Measurements from ENCODE around the gene ABCB6. TPM values are rescaled to one million over a fixed set of nuclear protein-coding genes. Genes with fewer than 3 reads are reported as not detected.
A peak's percentile ranks its signal among the peaks of the same experiment; 100 is the strongest.

The ABCB6 gene
- total RNA-seq, 1 experiment from 2014 or later = 68.6 TPM

DNA sequence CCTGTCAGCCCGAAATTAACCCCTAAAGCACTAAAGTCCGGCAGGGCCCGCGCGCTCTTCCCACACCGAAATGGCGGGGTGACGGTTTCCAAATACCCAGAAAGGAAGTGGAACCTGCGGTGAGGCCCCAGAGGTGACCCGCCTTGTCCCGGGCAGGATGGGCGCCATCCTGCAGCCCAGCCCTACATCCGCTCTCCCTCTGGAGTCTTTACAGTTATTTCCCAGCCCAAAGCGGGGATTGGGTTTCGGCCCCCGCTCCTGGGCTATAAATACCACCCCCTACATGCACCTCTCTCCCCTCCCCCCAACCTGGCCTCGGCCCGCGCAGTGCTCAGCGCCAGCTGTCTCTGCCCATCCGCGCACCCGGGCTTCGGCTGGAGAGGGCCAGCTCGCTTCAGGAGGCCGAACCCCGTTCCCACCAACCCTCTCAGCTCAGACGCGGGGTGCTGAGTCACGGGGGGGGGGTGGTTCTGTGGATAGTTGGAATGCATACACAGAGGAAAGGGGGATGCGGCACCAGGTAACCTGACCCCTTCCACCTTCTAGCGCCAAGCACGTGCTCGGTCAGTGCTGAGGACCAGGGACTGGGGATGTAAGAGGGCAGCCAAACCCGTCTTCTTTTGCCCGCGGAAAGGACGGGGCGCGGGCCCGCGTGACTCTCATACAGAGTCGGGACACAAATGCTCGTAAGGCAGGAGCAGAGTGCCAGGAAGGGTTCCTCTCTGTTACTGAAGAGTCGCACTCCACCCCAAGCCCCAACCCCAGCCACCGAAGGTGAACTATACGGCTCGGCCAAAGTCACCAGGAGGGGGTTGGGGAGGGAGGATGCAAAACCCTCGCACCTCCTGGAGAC lies 34.4 kb upstream of the ABCB6 start, which contains the start of gene TUBA4B:
TUBA4B (plus strand) TSS at position 344 of the 853 bp plus-strand sequence; CDS start at position 509, 165 bp downstream.
- H3K4me3 Mint-ChIP-seq (ENCODE audit: unreplicated experiment) = peak within 1 kb of the TSS; percentile 62
- no peaks in the 10 kb centered on the region for H3K9me3 ChIP-seq
- H3K4me1 ChIP-seq = peaks cover 28% of the 10 kb centered on the region
- peak within 1 kb of the TSS; percentile 48 for H3K4me3 ChIP-seq (ENCODE audit: low read depth, low read length)
- no peak within 1 kb of the TSS for H3K27ac Mint-ChIP-seq (ENCODE audit: unreplicated experiment)
- no peaks in the 10 kb centered on the region; the same call in 1 of the 2 replicates for H3K36me3 ChIP-seq (ENCODE audit: control insufficient read depth, insufficient read depth, low read length)
- POLR2A ChIA-PET = interaction anchor here (0.5 to 1.7 kb wide), 5 partner anchors 8 to 514 kb away, joined by 3 to 6 read pairs (median 3); partner anchors contain the start of genes ATG9A, CDK5R2, GLB1L and STK16
- peaks cover 8% of the 10 kb centered on the region for H3K36me3 Mint-ChIP-seq (ENCODE audit: insufficient read depth, unreplicated experiment)
- DNase-seq = no peak
- no peaks in the 10 kb centered on the region for H3K9me3 Mint-ChIP-seq (ENCODE audit: unreplicated experiment)
- CTCF ChIA-PET = interaction anchor here (0.5 to 3.3 kb wide), 5 partner anchors 21 to 135 kb away, joined by 4 to 22 read pairs (median 4); partner anchors contain the start of genes DNPEP and ZFAND2B
- peaks cover 36% of the 10 kb centered on the region for H3K4me1 Mint-ChIP-seq (ENCODE audit: low read depth, unreplicated experiment)
- BruUV-seq (replicated peaks) = TSS peak; percentile 58
- intact Hi-C loops (cut with micrococcal nuclease; ENCODE audit: unreplicated experiment) = no loop called here
- peaks cover 4% of the 10 kb centered on the region for H3K27me3 Mint-ChIP-seq (ENCODE audit: insufficient read depth, unreplicated experiment)
- TF ChIP-seq, protein P1, sequence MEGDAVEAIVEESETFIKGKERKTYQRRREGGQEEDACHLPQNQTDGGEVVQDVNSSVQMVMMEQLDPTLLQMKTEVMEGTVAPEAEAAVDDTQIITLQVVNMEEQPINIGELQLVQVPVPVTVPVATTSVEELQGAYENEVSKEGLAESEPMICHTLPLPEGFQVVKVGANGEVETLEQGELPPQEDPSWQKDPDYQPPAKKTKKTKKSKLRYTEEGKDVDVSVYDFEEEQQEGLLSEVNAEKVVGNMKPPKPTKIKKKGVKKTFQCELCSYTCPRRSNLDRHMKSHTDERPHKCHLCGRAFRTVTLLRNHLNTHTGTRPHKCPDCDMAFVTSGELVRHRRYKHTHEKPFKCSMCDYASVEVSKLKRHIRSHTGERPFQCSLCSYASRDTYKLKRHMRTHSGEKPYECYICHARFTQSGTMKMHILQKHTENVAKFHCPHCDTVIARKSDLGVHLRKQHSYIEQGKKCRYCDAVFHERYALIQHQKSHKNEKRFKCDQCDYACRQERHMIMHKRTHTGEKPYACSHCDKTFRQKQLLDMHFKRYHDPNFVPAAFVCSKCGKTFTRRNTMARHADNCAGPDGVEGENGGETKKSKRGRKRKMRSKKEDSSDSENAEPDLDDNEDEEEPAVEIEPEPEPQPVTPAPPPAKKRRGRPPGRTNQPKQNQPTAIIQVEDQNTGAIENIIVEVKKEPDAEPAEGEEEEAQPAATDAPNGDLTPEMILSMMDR (IDR thresholded peaks at IDR 0.05; ENCODE audit: insufficient read depth in 1 of 2, low read depth in 1 of 2, low read length in 1 of 2, severe bottlenecking in 1 of 2, unreplicated experiment in 1 of 2) = no peak
- H3K27me3 ChIP-seq (replicated peaks; ENCODE audit: control insufficient read depth, insufficient read depth, low read length) = no peaks in the 10 kb centered on the region

DNA sequence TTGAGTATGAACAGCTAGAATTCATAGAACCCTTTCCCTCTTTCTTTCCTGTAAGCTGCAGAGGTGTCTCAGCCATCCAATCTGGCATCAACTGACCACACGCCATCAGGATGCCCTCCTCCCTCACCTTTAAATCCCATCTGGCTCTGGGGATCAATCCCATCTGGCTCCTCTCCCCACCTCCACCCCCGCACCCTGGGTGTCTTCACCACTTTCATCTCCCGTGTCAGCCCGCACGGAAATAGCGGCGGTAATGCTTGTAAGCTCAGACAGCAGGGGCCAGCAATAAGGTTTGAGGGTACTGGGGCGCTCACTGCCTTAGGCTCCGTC lies 33.8 kb upstream of the ABCB6 start:
- H3K9me3 ChIP-seq = no peaks in the 10 kb centered on the region
- Mint-ChIP-seq H3K27me3 (ENCODE audit: insufficient read depth, unreplicated experiment) (peaks cover 4% of the 10 kb centered on the region), H3K27ac (ENCODE audit: unreplicated experiment) (no peak overlapping the region), H3K4me1 (ENCODE audit: low read depth, unreplicated experiment) (peaks cover 37% of the 10 kb centered on the region), H3K4me3 (ENCODE audit: unreplicated experiment) (no peak overlapping the region), H3K9me3 (ENCODE audit: unreplicated experiment) (no peaks in the 10 kb centered on the region), H3K36me3 (ENCODE audit: insufficient read depth, unreplicated experiment) (peaks cover 8% of the 10 kb centered on the region)
- no peaks in the 10 kb centered on the region; the same call in 1 of the 2 replicates for H3K36me3 ChIP-seq (ENCODE audit: control insufficient read depth, insufficient read depth, low read length)
- no peaks in the 10 kb centered on the region for H3K27me3 ChIP-seq (replicated peaks; ENCODE audit: control insufficient read depth, insufficient read depth, low read length)
- POLR2A ChIA-PET = interaction anchor here (0.6 kb wide), 2 partner anchors 293 to 513 kb away, joined by 3 to 6 read pairs; partner anchors contain the start of gene CDK5R2
- DNase-seq = no peak
- H3K4me1 ChIP-seq = peaks cover 31% of the 10 kb centered on the region
- no TSS peak for BruUV-seq (replicated peaks)
- H3K4me3 ChIP-seq (ENCODE audit: low read depth, low read length) = no peak overlapping the region; the same call in 1 of the 2 replicates
- intact Hi-C loops (cut with micrococcal nuclease; ENCODE audit: unreplicated experiment) = no loop called here
- TF ChIP-seq, protein P1 (IDR thresholded peaks at IDR 0.05; ENCODE audit: insufficient read depth in 1 of 2, low read depth in 1 of 2, low read length in 1 of 2, severe bottlenecking in 1 of 2, unreplicated experiment in 1 of 2) = no peak
- CTCF ChIA-PET = interaction anchor here (0.5 to 3.3 kb wide), 4 partner anchors 22 to 135 kb away, joined by 4 to 22 read pairs (median 5); partner anchors contain the start of gene DNPEP

DNA sequence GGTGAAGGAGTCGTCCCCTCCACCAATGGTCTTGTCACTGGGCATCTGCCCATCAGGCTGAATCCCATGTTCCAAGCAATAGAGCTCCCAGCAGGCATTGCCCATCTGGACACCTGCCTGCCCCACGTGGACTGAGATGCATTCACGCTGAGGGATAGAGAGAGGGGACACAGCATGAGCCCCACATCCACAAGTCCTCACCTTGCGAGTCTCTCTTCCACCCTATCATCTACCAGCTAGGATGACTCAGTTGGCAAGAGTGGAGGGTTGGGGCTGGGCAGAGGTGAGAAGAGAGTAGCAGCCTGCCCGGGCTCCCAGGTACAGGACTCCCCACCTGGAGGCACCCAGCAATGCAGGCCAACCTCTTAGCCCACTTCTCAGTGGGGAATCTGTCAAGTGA lies 33.3 kb upstream of the ABCB6 start:
- Histone ChIP-seq H3K36me3 (ENCODE audit: control insufficient read depth, insufficient read depth, low read length) (no peaks in the 10 kb centered on the region; the same call in 1 of the 2 replicates), H3K4me1 (peaks cover 31% of the 10 kb centered on the region), H3K4me3 (ENCODE audit: low read depth, low read length) (no peak overlapping the region), H3K27me3 (replicated peaks; ENCODE audit: control insufficient read depth, insufficient read depth, low read length) (no peaks in the 10 kb centered on the region), H3K9me3 (no peaks in the 10 kb centered on the region)
- Mint-ChIP-seq H3K27ac (ENCODE audit: unreplicated experiment) (no peak overlapping the region), H3K9me3 (ENCODE audit: unreplicated experiment) (no peaks in the 10 kb centered on the region), H3K4me3 (ENCODE audit: unreplicated experiment) (no peak overlapping the region), H3K4me1 (ENCODE audit: low read depth, unreplicated experiment) (peaks cover 37% of the 10 kb centered on the region), H3K36me3 (ENCODE audit: insufficient read depth, unreplicated experiment) (peaks cover 8% of the 10 kb centered on the region), H3K27me3 (ENCODE audit: insufficient read depth, unreplicated experiment) (peaks cover 4% of the 10 kb centered on the region)
- ChIA-PET POLR2A (interaction anchor here (0.6 kb wide), 1 partner anchor 136 kb away, joined by 3 read pairs; the partner anchor contains the start of gene DNPEP), CTCF (interaction anchor here (0.9 to 3.3 kb wide), 2 partner anchors 22 to 43 kb away, joined by 5 to 22 read pairs; no protein-coding TSS in a partner anchor)
- TF ChIP-seq, protein P1 (IDR thresholded peaks at IDR 0.05; ENCODE audit: insufficient read depth in 1 of 2, low read depth in 1 of 2, low read length in 1 of 2, severe bottlenecking in 1 of 2, unreplicated experiment in 1 of 2) = no peak
- BruUV-seq (replicated peaks) = no TSS peak
- no peak for DNase-seq
- intact Hi-C loops (cut with micrococcal nuclease; ENCODE audit: unreplicated experiment) = no loop called here

Data from Caco-2 (cell line).